Endothelial cell of umbilical vein (primary cell): Measurements from ENCODE around the gene KIAA0753.

ENCODE experiments used
- FOS ChIP-seq: IDR thresholded peaks from 2 replicates; pipeline ENCODE4 v1.6.1; 2011; ENCODE audit warnings: mild to moderate bottlenecking, low read length, moderate library complexity, borderline replicate concordance; ENCODE audit not compliant: insufficient read depth
- JUN ChIP-seq: IDR thresholded peaks from 2 replicates; pipeline ENCODE4 v1.6.1; 2011; ENCODE audit warnings: borderline replicate concordance, low read depth; ENCODE audit not compliant: insufficient read length, insufficient read depth
- POLR2A ChIP-seq: IDR thresholded peaks from 2 replicates; pipeline ENCODE4 v1.6.1; 2012; ENCODE audit warnings: low read depth, mild to moderate bottlenecking, control low read depth, low read length
- TF ChIP-seq, protein P1 (sequence below), 2 donors: IDR thresholded peaks; 1 replicate in 1 of 2; 2 replicates in 1 of 2; pipeline ENCODE4 v1.5.1; 2011; ENCODE audit warnings: low read length in 2 of 2, mild to moderate bottlenecking in 2 of 2, moderate library complexity in 2 of 2, control low read depth in 1 of 2, inconsistent platforms in 1 of 2, low read depth in 1 of 2; ENCODE audit not compliant: insufficient read depth in 1 of 2; ENCODE audit errors: extremely low read depth in 1 of 2

DNA sequence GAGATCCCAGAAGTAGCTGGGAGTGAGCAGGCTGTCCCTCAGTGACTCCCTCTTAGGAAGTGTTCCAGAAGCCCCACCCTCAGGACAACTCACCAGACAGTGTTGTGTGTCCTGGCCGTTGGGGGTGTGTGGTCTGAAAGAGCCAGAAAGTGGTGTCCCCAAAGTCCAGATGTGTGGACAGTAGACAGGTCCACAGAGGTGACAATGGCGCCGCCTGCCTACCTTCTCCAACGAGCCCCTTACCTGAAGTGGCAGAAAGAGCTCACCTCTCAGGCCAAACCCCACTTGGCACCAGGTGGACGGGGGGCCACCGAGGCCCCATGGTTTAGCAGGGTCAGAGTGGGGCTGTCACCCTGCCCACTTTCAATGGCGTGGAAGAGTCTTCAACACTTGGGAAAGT lies 30.9 kb upstream of the KIAA0753 start:
- TF ChIP-seq, protein P1, sequence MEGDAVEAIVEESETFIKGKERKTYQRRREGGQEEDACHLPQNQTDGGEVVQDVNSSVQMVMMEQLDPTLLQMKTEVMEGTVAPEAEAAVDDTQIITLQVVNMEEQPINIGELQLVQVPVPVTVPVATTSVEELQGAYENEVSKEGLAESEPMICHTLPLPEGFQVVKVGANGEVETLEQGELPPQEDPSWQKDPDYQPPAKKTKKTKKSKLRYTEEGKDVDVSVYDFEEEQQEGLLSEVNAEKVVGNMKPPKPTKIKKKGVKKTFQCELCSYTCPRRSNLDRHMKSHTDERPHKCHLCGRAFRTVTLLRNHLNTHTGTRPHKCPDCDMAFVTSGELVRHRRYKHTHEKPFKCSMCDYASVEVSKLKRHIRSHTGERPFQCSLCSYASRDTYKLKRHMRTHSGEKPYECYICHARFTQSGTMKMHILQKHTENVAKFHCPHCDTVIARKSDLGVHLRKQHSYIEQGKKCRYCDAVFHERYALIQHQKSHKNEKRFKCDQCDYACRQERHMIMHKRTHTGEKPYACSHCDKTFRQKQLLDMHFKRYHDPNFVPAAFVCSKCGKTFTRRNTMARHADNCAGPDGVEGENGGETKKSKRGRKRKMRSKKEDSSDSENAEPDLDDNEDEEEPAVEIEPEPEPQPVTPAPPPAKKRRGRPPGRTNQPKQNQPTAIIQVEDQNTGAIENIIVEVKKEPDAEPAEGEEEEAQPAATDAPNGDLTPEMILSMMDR (IDR thresholded peaks at IDR 0.05; ENCODE audit: extremely low read depth in 1 of 2, insufficient read depth in 1 of 2, low read depth in 1 of 2, low read length in 2 of 2) = no peak
- TF ChIP-seq JUN (no peak), POLR2A (no peak), FOS (no peak)
